K562 (cell line): ENCODE data around the gene DUSP28. TPM values are rescaled to one million over a fixed set of nuclear protein-coding genes. Genes with fewer than 3 reads are reported as not detected.

ENCODE experiments used
- ATAC-seq: fragments of 200-7000 bp; cut with Tn5 transposase; 3 replicates; pipeline ENCODE4 v1.9.1; 2020; ENCODE audit warnings: moderate library complexity
- BruUV-seq: library from RNA; stranded (reverse); fragments of 400-500 nt; replicated peaks from 2 replicates; lab custom pipeline; 2021; lab: Mats Ljungman, UMichigan
- CTCF ChIA-PET: fragments of 300-600 bp; formaldehyde crosslinking; extraction: SDS; loops from one replicate; lab custom pipeline; 2021; ENCODE audit warnings: low intra/inter-chr PET ratio; lab: Yijun Ruan, JAX
- POLR2A ChIA-PET: fragments of 300-600, 350-650 bp; sonication (Branson Sonifier 250); formaldehyde crosslinking; extraction: SDS; loops from one replicate; lab custom pipeline; 2021; ENCODE audit warnings: antibody characterized with exemption, inconsistent platforms; lab: Yijun Ruan, JAX
- DNase-seq, 4 experiments: peaks; one replicate each; pipeline versions ENCODE4 v3.0.0 to v3.0.0-alpha.2; 2011 to 2018; ENCODE audit warnings: low spot score in 3 of 4, mixed read lengths in 3 of 4; ENCODE audit errors: extremely low read depth in 1 of 4
- FAIRE-seq: peaks from 2 replicates; lab custom pipeline; 2011; peaks lifted over from hg19 to GRCh38; lab: Jason Lieb, UNC
- H2AFZ ChIP-seq: 2 replicates; pipeline ENCODE4 v1.6.0; 2011; ENCODE audit warnings: low read depth, low read length, control low read depth, inconsistent platforms
- H3K27ac ChIP-seq: fragments of 200-600 bp; 3 replicates; pipeline ENCODE4 v1.8.0; 2011; ENCODE audit warnings: low read depth, mild to moderate bottlenecking, control low read depth, inconsistent platforms, low read length, moderate library complexity, mixed read lengths; ENCODE audit errors: extremely low read depth
- H3K27me3 ChIP-seq, 2 experiments: fragments of 300-600 bp in 1 of 2; 2 replicates in 1 of 2; 3 replicates in 1 of 2; pipeline versions ENCODE4 v1.6.0 to v1.8.0; 2011; ENCODE audit warnings: inconsistent platforms in 2 of 2, low read length in 2 of 2, mild to moderate bottlenecking in 1 of 2, mixed read lengths in 1 of 2, moderate library complexity in 1 of 2; ENCODE audit not compliant: control insufficient read depth in 2 of 2, insufficient read depth in 2 of 2
- H3K36me3 ChIP-seq: fragments of 300-600 bp; 3 replicates; pipeline ENCODE4 v1.8.0; 2011; ENCODE audit warnings: mild to moderate bottlenecking, low read length, inconsistent platforms; ENCODE audit not compliant: control insufficient read depth, insufficient read depth
- H3K4me1 ChIP-seq, 2 experiments: fragments of 200-600 bp in 1 of 2; replicated peaks in 1 of 2; 2 replicates in 1 of 2; 3 replicates in 1 of 2; pipeline versions ENCODE4 v1.5.1 to v1.8.0; 2011; ENCODE audit warnings: inconsistent platforms in 2 of 2, low read length in 2 of 2, mild to moderate bottlenecking in 1 of 2, mixed read lengths in 1 of 2, moderate library complexity in 1 of 2; ENCODE audit not compliant: control insufficient read depth in 2 of 2, insufficient read depth in 2 of 2
- H3K4me2 ChIP-seq: 2 replicates; pipeline ENCODE4 v1.6.1; 2011; ENCODE audit warnings: low read length, control low read depth, inconsistent platforms, mixed read lengths; ENCODE audit not compliant: insufficient read depth
- H3K4me3 ChIP-seq: fragments of 200-600 bp; sonication (generic), shearing (Covaris generic); 2 replicates; pipeline ENCODE4 v1.5.1; 2016; ENCODE audit warnings: control low read depth, inconsistent platforms
- H3K79me2 ChIP-seq: fragments of 200-600 bp; 3 replicates; pipeline ENCODE4 v1.8.0; 2011; ENCODE audit warnings: low read length, inconsistent platforms; ENCODE audit not compliant: control insufficient read depth, insufficient read depth
- H3K9ac ChIP-seq, 2 experiments: 2 replicates each; pipeline versions ENCODE4 v1.6.0 to v1.6.1; 2011; ENCODE audit warnings: low read depth in 2 of 2, low read length in 2 of 2, control low read depth in 1 of 2, inconsistent platforms in 1 of 2, mild to moderate bottlenecking in 1 of 2, mixed read lengths in 1 of 2; ENCODE audit not compliant: insufficient read depth in 1 of 2
- H3K9me1 ChIP-seq: one replicate; pipeline ENCODE4 v1.6.0; 2011; ENCODE audit warnings: inconsistent platforms, mild to moderate bottlenecking, low read length, moderate library complexity; ENCODE audit not compliant: control insufficient read depth, insufficient read depth
- H3K9me3 ChIP-seq: replicated peaks from 2 replicates; pipeline ENCODE4 v1.5.1; 2011; ENCODE audit warnings: low read depth, low read length, inconsistent platforms; ENCODE audit not compliant: control insufficient read depth, insufficient read depth
- H4K20me1 ChIP-seq: replicated peaks from 2 replicates; pipeline ENCODE4 v1.6.1; 2011; ENCODE audit warnings: low read length, inconsistent platforms, mixed read lengths; ENCODE audit not compliant: control insufficient read depth, insufficient read depth
- ELK3 ChIP-seq: fragments of 450-650 bp; formaldehyde crosslinking; IDR thresholded peaks from 2 replicates; pipeline ENCODE4 v1.4.0; 2020; ENCODE audit warnings: mild to moderate bottlenecking
- FOXK2 ChIP-seq, 2 experiments: fragments of 450-650 bp; IDR thresholded peaks in 1 of 2; conservative IDR thresholded peaks in 1 of 2; 2 replicates each; pipeline ENCODE4 v1.6.1; 2016; ENCODE audit warnings: low read depth in 2 of 2, mild to moderate bottlenecking in 1 of 2
- MBD1 ChIP-seq: fragments of 250-450 bp; sonication (Bioruptor Pico); IDR thresholded peaks from 2 replicates; pipeline ENCODE4 v1.8.0; 2022; ENCODE audit warnings: inconsistent platforms
- NR2C2 ChIP-seq, 2 experiments: fragments of 200-800 bp in 1 of 2; sonication (Bioruptor generic) in 1 of 2; sonication (generic) in 1 of 2; formaldehyde crosslinking in 1 of 2; IDR thresholded peaks; 2 replicates each; pipeline versions ENCODE4 v1.6.1 to v1.8.0; 2016 to 2022; ENCODE audit warnings: mild to moderate bottlenecking in 1 of 2, missing compliant biosample characterization in 1 of 2, missing genetic modification characterization in 1 of 2, missing genetic modification reagents in 1 of 2
- SMC3 ChIP-seq: conservative IDR thresholded peaks from 2 replicates; pipeline ENCODE4 v1.6.1; 2011; ENCODE audit warnings: low read depth, low read length, improper control_type of control experiment; ENCODE audit not compliant: insufficient read depth
- ZBTB12 ChIP-seq: fragments of 250-450 bp; sonication (Bioruptor Pico); IDR thresholded peaks from 2 replicates; pipeline ENCODE4 v1.4.0; 2020
- ZHX1 ChIP-seq: fragments of 150-350 bp; conservative IDR thresholded peaks from 2 replicates; pipeline ENCODE4 v1.6.1; 2014; ENCODE audit warnings: low read length
- WGBS: fragments of 100-300 bp; shearing (Covaris generic); methylation state at CpG from one replicate; pipeline ENCODE4 v1.1.6; 2016; ENCODE audit warnings: low coverage, mixed read lengths; ENCODE audit not compliant: insufficient coverage; ENCODE audit errors: missing lambda C conversion rate; 5-methylcytosine and 5-hydroxymethylcytosine counted together
- in situ Hi-C: fragments of 300-500 bp; cut with MboI; formaldehyde crosslinking; loops from 4 replicates; pipeline ENCODE4 v1.15.0; 2018; ENCODE audit warnings: inconsistent platforms, mixed read lengths
- intact Hi-C: fragments of 100-400 bp; cut with micrococcal nuclease; formaldehyde crosslinking; loops from 2 replicates; pipeline ENCODE4 v1.14.2; 2022
- polyA plus RNA-seq, 8 experiments: library from polyadenylated mRNA; depleted of rRNA in 4 of 8; stranded (reverse) in 5 of 8; unstranded in 3 of 8; fragments of >200 nt; fragmentation: Nextera tagmentation in 2 of 8; fragmentation: Illumina TruSeq in 1 of 8; extraction: Ambion mirVana in 2 of 8; extraction: Trizol in 1 of 8; gene quantifications; 2 replicates each; pipeline versions ENCODE4 v1.2.1 to v1.2.3, GENCODE V29; 2011 to 2014; ENCODE audit warnings: inconsistent platforms in 1 of 8, missing spikeins in 1 of 8
- total RNA-seq, 7 experiments: library from RNA; depleted of rRNA in 6 of 7; stranded (reverse); fragments of >200 nt in 6 of 7; fragmentation: Illumina TruSeq in 2 of 7; extraction: Trizol in 2 of 7; gene quantifications; 2 replicates each; pipeline versions ENCODE4 v1.2.1 to v1.2.3, GENCODE V29; 2011 to 2021; ENCODE audit warnings: low replicate concordance in 1 of 7
- TF ChIP-seq, protein P1 (sequence below): fragments of 250-450 bp; sonication (Bioruptor Pico); IDR thresholded peaks from 2 replicates; pipeline ENCODE4 v1.9.0; 2021; ENCODE audit warnings: mild to moderate bottlenecking

DUSP28 gene
- total and polyA plus RNA-seq, 9 of the 15 experiments (the other 6 are each of a cell fraction or from before 2014, with no cell fraction given) = 2.8 to 8.1 (median 4.2) TPM

- TF ChIP-seq, protein P1, sequence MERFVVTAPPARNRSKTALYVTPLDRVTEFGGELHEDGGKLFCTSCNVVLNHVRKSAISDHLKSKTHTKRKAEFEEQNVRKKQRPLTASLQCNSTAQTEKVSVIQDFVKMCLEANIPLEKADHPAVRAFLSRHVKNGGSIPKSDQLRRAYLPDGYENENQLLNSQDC (CRISPR knock-in tag) = no peak
- TF ChIP-seq, all 486 proteins: peak for 19
These were observed 4.6 kb downstream of the DUSP28 start (continued) for GRCh38 chr2:240564561-240565332.

GRCh38 chr2:240565333-240566202, 5.4 kb downstream of the DUSP28 start:
- ATAC-seq (peak; percentile 70), FAIRE-seq (peak; percentile 95), DNase-seq (peak; percentile 44 to 94 (median 66))
- Histone ChIP-seq H4K20me1 (no peaks in the 10 kb centered on the region), H3K9me3 (no peaks in the 10 kb centered on the region), H3K27me3 (no peaks in the 10 kb centered on the region), H3K9me1 (no peaks in the 10 kb centered on the region), H3K4me3 (peak overlapping the region; percentile 35), H3K4me2 (peak overlapping the region; percentile 84), H3K4me1 (peaks cover 40 to 72% of the 10 kb centered on the region in 2 experiments), H3K27ac (peak overlapping the region; percentile 98), H3K36me3 (peaks cover 19% of the 10 kb centered on the region), H2AFZ (0 out of 2 replicates have a peak overlapping the region, but pooled peaks have one; percentile 44), H3K79me2 (peaks cover 75% of the 10 kb centered on the region), H3K9ac (peak overlapping the region; percentile 92 to 93)
- in situ Hi-C loops = no loop called here
- WGBS = 0% methylated on average over 15 of the region's 26 CpGs
- CTCF ChIA-PET = no interaction called here
- POLR2A ChIA-PET = interaction anchor here (0.6 to 4.6 kb wide), 10 partner anchors 11 to 443 kb away, joined by 3 to 26 read pairs (median 3); partner anchors contain the start of gene CAPN10
- TSS peak; percentile 9 for BruUV-seq
- intact Hi-C loops = loop anchor here (1.0 to 10.0 kb wide), 2 partner anchors 39 to 51 kb away; no protein-coding TSS in a partner anchor
- TF ChIP-seq ZHX1 = no peak
- TF ChIP-seq SMC3 = no peak
- TF ChIP-seq ELK3 = no peak
- no peak for TF ChIP-seq NR2C2 (CRISPR knock-in tag; IDR thresholded peaks at IDR 0.05)
- TF ChIP-seq NR2C2 (tag; IDR thresholded peaks at IDR 0.05) = peak; percentile 88
- 0 out of 4 replicates have a peak, but pooled peaks of 1 of the 2 experiments have one; percentile 29 for TF ChIP-seq FOXK2 (conservative IDR thresholded peaks at IDR 0.05 in 1 of 2, IDR thresholded peaks at IDR 0.05 in 1 of 2; ENCODE audit: low read depth in 2 of 2)
- TF ChIP-seq ZBTB12 (CRISPR knock-in tag) = peak; percentile 11; the same call in 1 of the 2 replicates
- TF ChIP-seq MBD1 (CRISPR knock-in tag) = no peak
